Spinal cord (tissue), 10 donors: ENCODE measurements around the gene CCSAP. TPM values are rescaled to one million over a fixed set of nuclear protein-coding genes. Genes with fewer than 3 reads are reported as not detected.
A peak's percentile ranks its signal among the peaks of the same experiment; 100 is the strongest.

Source experiments
- DNase-seq, 6 donors: peaks; one replicate each; pipeline versions ENCODE4 v3.0.0 to v3.0.0-alpha.2; 2013 to 2015; ENCODE audit warnings: low spot score in 6 of 6, low read depth in 4 of 6
- H3K27ac ChIP-seq: one replicate; pipeline ENCODE4 v1.5.1; 2013; ENCODE audit warnings: low read depth, low read length, control low read depth
- H3K27me3 ChIP-seq: one replicate; pipeline ENCODE4 v1.6.1; 2013; ENCODE audit warnings: low read length; ENCODE audit not compliant: control insufficient read depth, insufficient read depth
- H3K36me3 ChIP-seq: one replicate; pipeline ENCODE4 v1.6.1; 2013; ENCODE audit warnings: low read length; ENCODE audit not compliant: control insufficient read depth, insufficient read depth
- H3K4me1 ChIP-seq: one replicate; pipeline ENCODE4 v1.6.1; 2013; ENCODE audit warnings: low read length; ENCODE audit not compliant: control insufficient read depth, insufficient read depth
- H3K4me3 ChIP-seq: one replicate; pipeline ENCODE4 v1.5.1; 2013; ENCODE audit warnings: low read depth, low read length, control low read depth
- H3K9me3 ChIP-seq: one replicate; pipeline ENCODE4 v1.6.1; 2013; ENCODE audit warnings: low read length; ENCODE audit not compliant: control insufficient read depth, insufficient read depth
- WGBS: methylation state at CpG from one replicate; pipeline ENCODE4 v1.1.5; 2013; ENCODE audit warnings: missing lambda C conversion rate; ENCODE audit not compliant: insufficient coverage; 5-methylcytosine and 5-hydroxymethylcytosine counted together
- polyA plus RNA-seq, 2 donors: library from polyadenylated mRNA; unstranded; fragments of 120-200 nt; gene quantifications; one replicate each; pipeline ENCODE4 v1.2.1, GENCODE V29; 2013; ENCODE audit not compliant: insufficient read length in 2 of 2
- total RNA-seq, 2 donors: library from RNA; depleted of rRNA in 1 of 2; stranded (reverse); fragments of 120-200 nt in 1 of 2; fragments of >200 nt in 1 of 2; gene quantifications; one replicate each; pipeline versions ENCODE4 v1.2.3 to v1.2.4, GENCODE V29; 2013 to 2014
- donor health status: healthy.

The CCSAP gene
- total and polyA plus RNA-seq, 4 donors = 14.0 to 34.7 (median 21.2) TPM

DNA sequence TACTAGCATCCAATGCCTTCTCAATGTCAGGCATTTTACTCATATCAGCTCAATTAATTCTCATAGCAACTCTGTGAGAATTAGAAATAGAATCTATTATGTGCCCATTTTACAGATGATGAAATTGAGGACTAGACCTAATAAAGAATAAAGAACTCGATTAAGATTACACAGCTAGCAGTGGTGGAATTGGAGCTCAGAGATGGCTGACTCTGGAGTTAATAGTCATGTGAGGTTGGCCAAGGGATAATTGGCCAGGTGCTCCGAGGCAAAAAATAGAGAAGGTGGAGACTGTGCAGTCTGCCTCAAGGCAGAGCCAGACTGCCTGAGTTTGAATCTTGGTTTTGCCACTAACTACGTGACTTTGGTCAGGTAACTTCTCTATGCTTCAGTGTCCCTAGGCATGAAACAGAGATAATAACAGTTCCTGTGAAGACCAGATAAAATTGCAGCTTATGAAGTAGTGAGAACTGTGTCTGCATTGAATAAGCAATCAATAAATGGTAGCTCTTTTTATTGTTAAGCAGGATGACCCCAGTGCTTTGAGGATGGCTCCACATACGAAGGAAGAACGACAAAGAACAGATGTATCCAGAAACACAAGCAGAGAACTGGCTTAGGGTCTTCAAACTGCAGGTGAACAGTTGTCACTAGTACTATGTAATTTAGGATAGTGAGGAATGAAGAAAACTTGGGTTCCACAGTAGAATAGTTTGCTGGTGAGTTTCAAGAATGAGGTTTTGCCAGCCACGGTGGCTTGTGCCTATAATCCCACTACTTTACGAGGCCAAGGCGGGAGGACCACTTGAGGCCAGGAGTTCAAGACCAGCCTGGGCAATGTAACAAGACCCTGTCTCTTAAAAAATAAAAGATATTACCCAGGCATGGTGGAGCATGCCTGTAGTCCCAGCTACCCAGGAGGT lies 6.9 kb upstream of the CCSAP start:
- 87% methylated on average over 8 of the region's 8 CpGs for WGBS
- Histone ChIP-seq H3K9me3 (peaks cover 4% of the 10 kb centered on the region), H3K27ac (no peak overlapping the region), H3K4me1 (no peaks in the 10 kb centered on the region), H3K27me3 (peaks cover 2% of the 10 kb centered on the region), H3K4me3 (no peak overlapping the region), H3K36me3 (no peaks in the 10 kb centered on the region)
- DNase-seq = no peak

DNA sequence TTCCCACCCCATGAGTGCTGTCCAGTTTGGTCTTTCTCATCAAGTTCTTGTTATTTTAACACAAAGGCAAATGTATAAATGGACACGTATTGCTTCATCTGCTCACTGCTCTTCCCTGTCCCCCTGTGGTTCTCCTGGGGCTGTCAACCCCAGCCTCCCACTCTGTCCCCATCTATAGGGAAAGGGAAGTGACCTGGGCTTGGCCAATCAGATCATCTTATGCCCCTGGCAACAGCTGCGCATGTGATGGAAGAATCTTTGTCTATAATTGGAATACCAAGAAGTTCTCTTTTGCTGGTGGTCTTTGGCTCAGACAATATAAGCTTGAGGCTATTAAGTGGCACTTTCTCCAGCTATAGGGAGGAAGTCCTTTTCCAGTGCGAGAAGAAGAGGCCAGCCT lies 4.7 kb upstream of the CCSAP start:
- peaks cover 2% of the 10 kb centered on the region for H3K27me3 ChIP-seq
- no peaks in the 10 kb centered on the region for H3K9me3 ChIP-seq
- no peaks in the 10 kb centered on the region for H3K36me3 ChIP-seq
- 83% methylated on average over 2 of the region's 3 CpGs for WGBS
- peaks cover 9% of the 10 kb centered on the region for H3K4me1 ChIP-seq
- H3K4me3 ChIP-seq = no peak overlapping the region
- DNase-seq = no peak
- H3K27ac ChIP-seq = no peak overlapping the region

DNA sequence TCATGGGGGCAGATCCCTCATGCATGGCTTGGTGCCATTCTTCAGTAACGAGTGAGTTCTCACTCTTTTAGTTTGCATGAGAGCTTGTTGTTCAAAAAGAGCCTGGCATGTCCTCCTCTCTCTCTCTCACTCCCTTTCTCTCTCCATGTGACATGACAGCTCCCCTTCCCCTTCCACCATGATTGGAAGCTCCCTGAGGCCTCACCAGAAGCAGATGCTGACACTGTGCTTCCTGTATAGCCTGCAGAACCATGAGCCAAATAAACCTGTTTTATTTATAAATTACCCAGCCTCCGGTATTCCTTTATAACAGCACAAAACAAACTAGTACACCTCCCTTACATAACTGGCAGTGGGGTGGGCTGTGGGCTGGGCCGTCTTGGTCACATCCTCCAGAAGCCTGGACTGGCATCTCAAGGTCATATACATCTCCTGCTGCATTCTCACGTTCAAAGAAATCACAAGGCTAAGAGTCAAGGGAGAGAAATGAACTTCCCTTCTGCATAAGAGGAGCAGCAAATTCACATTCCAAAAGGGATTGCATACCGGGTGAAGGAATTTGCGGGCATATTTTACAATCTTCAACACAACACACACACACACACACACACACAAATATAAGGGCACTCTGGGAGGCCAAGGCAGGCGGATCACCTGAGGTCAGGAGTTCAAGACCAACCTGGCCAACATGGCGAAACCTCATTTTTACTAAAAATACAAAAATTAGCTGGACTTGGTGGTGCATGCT lies 2.3 kb upstream of the CCSAP start:
- H3K27me3 ChIP-seq = peaks cover 2% of the 10 kb centered on the region
- 73% methylated on average over 2 of the region's 8 CpGs for WGBS
- no peaks in the 10 kb centered on the region for H3K9me3 ChIP-seq
- no peaks in the 10 kb centered on the region for H3K36me3 ChIP-seq
- H3K4me1 ChIP-seq = peaks cover 19% of the 10 kb centered on the region
- no peak for DNase-seq
- H3K4me3 ChIP-seq = no peak overlapping the region
- H3K27ac ChIP-seq = no peak overlapping the region

DNA sequence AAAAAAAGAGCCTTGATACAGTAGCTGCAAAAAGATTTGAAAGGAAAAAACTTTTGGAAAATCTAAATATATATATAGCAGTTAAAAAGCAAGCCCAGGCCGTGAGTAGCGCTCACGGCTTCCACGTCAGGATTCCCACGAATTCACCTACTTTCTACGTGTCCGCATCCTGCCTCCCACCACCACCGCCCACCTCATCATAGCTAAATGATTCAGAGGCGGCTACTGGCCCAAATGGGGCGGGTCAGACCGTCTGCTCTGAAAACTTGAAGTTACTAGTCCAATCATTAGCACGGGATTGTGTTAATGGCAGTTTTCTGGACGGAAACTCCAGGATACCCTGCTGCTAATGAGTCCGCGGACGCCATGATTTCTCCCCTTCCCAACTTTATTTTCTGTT lies 1.3 kb upstream of the CCSAP start:
- Histone ChIP-seq H3K36me3 (peaks cover 2% of the 10 kb centered on the region), H3K4me1 (peaks cover 22% of the 10 kb centered on the region), H3K4me3 (no peak overlapping the region), H3K27me3 (peaks cover 2% of the 10 kb centered on the region), H3K27ac (no peak overlapping the region), H3K9me3 (no peaks in the 10 kb centered on the region)
- no peak for DNase-seq
- WGBS = 89% methylated on average over 13 of the region's 16 CpGs

DNA sequence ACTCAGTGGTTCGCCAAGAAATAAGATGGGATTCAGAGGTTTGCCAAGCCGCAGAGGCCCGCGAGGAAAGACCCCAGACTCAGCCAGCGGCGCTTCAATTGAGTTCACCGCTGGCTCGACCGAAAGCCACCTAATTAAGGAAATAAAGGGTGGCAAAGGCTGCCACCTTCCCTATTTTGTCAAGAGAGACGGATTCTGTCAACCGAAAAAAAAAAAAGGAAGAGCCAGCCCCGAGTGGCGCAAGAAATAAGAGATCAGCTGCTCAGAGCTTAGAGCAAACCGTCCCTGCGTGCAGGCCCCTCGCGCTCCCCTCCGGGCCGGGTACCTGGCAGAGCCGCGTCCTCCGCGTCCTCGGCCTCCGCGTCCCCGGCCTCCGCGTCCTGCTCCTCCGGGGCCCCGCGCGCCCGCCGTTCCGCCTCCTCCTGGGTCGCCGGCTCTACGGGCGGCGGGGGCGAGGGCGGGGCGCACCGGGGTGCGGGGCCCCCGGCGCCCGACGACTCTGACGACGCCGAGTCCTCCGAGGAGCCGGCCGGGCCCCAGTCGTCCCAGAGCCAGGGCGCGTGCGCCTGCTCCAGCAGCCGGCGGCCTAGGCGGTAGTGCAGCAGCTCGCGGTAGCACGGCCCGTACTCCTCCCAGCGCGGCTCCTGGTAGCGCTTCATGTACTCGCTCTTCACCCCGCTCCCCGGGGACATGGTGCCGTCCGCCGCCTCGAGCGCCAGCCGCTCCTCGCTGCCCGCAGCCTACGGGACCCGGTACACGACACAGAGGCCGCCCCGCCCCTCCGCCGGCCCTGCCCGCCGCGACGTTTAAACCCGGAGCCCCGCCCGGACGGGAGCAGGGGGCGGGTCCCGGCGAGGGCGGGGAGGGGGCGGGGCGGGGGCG lies 832 bp downstream of the CCSAP start:
- Histone ChIP-seq H3K27ac (peak overlapping the region; percentile 81), H3K4me3 (peak overlapping the region; percentile 64), H3K4me1 (peaks cover 22% of the 10 kb centered on the region), H3K27me3 (no peaks in the 10 kb centered on the region), H3K9me3 (no peaks in the 10 kb centered on the region), H3K36me3 (peaks cover 2% of the 10 kb centered on the region)
- peak; percentile 58 to 94 (median 79) for DNase-seq
- WGBS = under 1% methylated on average over 102 of the region's 103 CpGs

DNA sequence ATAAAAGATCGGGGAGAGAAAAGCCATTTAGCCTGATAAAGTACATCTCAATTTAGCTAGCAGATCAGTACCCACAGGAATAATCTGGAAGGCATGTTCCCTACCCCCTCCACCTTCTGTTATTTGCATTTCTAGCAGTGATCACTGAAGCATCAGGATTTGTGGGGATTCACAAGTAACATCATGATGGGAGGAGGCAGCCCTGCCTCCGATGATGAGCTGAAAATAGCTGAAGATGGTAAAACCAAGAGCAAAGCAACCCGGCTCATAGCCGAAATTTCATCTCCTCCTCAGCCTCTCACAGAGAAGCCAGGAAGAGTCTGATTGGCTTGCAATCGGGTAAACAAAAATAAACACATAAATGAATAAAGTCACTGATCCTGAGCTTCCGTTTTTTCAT lies 2.4 kb downstream of the CCSAP start:
- DNase-seq = peak in 5 of 6 donors; percentile 2 to 84 (median 29)
- H3K27ac ChIP-seq = no peak overlapping the region
- H3K4me1 ChIP-seq = peaks cover 22% of the 10 kb centered on the region

DNA sequence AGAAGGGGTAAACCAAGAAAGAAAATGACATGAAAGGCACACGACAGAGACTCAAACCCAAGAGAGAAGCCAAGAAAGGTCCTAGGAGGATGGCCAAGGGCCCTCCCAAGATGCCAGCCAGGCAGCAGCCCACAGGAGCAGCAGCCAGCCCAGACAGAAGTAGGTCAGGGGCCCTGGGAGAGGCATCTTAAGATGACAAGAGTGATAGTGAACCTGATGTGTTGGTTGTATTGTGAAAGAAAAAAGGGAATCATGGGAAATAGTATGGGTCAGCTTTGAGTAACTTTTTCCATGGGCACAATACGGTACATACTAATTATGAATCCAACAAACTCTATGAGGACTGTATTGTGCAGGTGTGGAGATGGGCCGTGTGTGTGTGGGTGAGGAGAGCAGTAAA lies 3.3 kb downstream of the CCSAP start:
- WGBS = 56% methylated on average over 1 of the region's 3 CpGs

More for the DNA sequence above, 2.4 kb downstream of the CCSAP start:
- Histone ChIP-seq H3K36me3 (peaks cover 5% of the 10 kb centered on the region), H3K27me3 (no peaks in the 10 kb centered on the region), H3K4me3 (peak overlapping the region; percentile 18), H3K9me3 (no peaks in the 10 kb centered on the region)
- WGBS = 72% methylated on average over 4 of the region's 6 CpGs

DNA sequence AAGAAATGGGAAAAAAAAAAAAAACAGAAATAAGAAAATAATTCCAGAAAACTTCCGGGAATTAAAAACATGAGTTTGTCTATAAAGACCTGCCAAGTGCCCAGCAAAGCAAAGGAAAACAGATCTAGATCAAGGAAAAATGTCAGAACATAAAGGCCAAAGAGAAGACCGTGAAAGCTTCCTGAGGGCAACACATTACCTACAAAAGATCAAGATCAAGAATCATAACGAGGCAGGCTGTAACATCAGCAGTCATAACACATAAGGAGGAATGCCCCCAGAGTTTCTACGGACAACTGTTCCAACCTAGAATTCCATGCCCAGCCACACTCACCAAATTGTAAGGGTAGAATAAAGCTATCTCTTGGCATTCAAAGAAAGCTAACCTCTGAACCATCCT lies 3.8 kb downstream of the CCSAP start:
- Histone ChIP-seq H3K4me3 (no peak overlapping the region), H3K36me3 (peaks cover 7% of the 10 kb centered on the region), H3K9me3 (peaks cover 1% of the 10 kb centered on the region), H3K4me1 (peaks cover 22% of the 10 kb centered on the region), H3K27me3 (no peaks in the 10 kb centered on the region), H3K27ac (no peak overlapping the region)
- no peak for DNase-seq
- 100% methylated on average over 1 of the region's 4 CpGs for WGBS

More for the DNA sequence above, 3.3 kb downstream of the CCSAP start:
- H3K9me3 ChIP-seq = no peaks in the 10 kb centered on the region
- no peak overlapping the region for H3K4me3 ChIP-seq
- H3K4me1 ChIP-seq = peaks cover 22% of the 10 kb centered on the region
- H3K27ac ChIP-seq = no peak overlapping the region
- H3K36me3 ChIP-seq = peaks cover 7% of the 10 kb centered on the region
- H3K27me3 ChIP-seq = no peaks in the 10 kb centered on the region
- DNase-seq = no peak

DNA sequence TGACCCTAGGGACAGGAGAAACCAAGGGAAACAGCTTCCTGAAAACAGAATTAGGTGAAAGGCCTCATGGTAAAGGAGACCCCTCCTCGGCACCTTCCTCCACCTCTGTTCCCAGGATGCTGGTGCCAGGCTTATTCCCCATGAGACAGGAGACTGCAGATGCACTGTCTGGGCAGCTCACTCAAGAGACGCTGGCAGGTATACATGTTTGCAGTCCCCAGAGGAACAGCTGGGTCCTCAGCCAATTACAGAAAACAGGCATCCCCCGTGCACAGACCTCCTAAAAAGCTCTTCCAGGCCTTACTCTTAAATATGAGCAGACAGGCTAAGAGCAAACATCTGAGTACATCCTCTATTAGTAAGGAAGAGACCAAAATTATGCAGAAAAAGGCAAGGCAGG lies 6.5 kb downstream of the CCSAP start:
- WGBS = 78% methylated on average over 2 of the region's 3 CpGs
- peaks cover 7% of the 10 kb centered on the region for H3K36me3 ChIP-seq
- no peak overlapping the region for H3K27ac ChIP-seq
- no peak overlapping the region for H3K4me3 ChIP-seq
- no peaks in the 10 kb centered on the region for H3K27me3 ChIP-seq
- no peak for DNase-seq
- H3K9me3 ChIP-seq = peaks cover 3% of the 10 kb centered on the region
- peaks cover 8% of the 10 kb centered on the region for H3K4me1 ChIP-seq
